HUES48 (cell line): ENCODE results near the gene RECQL5.

Experiments used
- H3K27ac ChIP-seq: one replicate; pipeline ENCODE4 v1.7.0; 2013; ENCODE audit warnings: low read depth, low read length, inconsistent platforms
- H3K27me3 ChIP-seq: 2 replicates; pipeline ENCODE4 v1.6.1; 2013; ENCODE audit warnings: mild to moderate bottlenecking, low read length; ENCODE audit not compliant: control insufficient read depth, insufficient read depth
- H3K36me3 ChIP-seq: 2 replicates; pipeline ENCODE4 v1.6.1; 2013; ENCODE audit warnings: low read length; ENCODE audit not compliant: control insufficient read depth, insufficient read depth
- H3K4me1 ChIP-seq: 2 replicates; pipeline ENCODE4 v1.6.1; 2013; ENCODE audit warnings: mild to moderate bottlenecking, low read length; ENCODE audit not compliant: control insufficient read depth, insufficient read depth
- H3K4me3 ChIP-seq: 2 replicates; pipeline ENCODE4 v1.5.1; 2013; ENCODE audit warnings: mild to moderate bottlenecking, low read depth, low read length
- H3K9ac ChIP-seq: 2 replicates; pipeline ENCODE4 v1.6.1; 2013; ENCODE audit warnings: mild to moderate bottlenecking, low read depth, low read length, moderate library complexity
- H3K9me3 ChIP-seq: 2 replicates; pipeline ENCODE4 v1.6.1; 2013; ENCODE audit warnings: low read length; ENCODE audit not compliant: control insufficient read depth, insufficient read depth

The RECQL5 gene

GRCh38 chr17:75666959-75667790 is at the start of gene RECQL5, which contains the start of gene SAP30BP:
Gene RECQL5, minus strand, starts transcription at chr17:75667154. Its CDS starts 597 bp downstream, at chr17:75666557.
Gene SAP30BP, plus strand, starts transcription at chr17:75667338. Its CDS starts 35 bp downstream, at chr17:75667373.
- H3K4me1 ChIP-seq: 0 out of 2 replicates have a peak, but pooled peaks cover 8% of the 10 kb centered on the region
- no peaks in the 10 kb centered on the region for H3K9me3 ChIP-seq
- H3K9ac ChIP-seq: peak within 1 kb of the TSS; percentile 88
- H3K27me3 ChIP-seq: no peaks in the 10 kb centered on the region
- H3K36me3 ChIP-seq: peaks cover 56% of the 10 kb centered on the region
- peak within 1 kb of the TSS; percentile 80 for H3K27ac ChIP-seq
- peak within 1 kb of the TSS; percentile 90 for H3K4me3 ChIP-seq

GRCh38 chr17:75712446-75712845 is 45.5 kb upstream of the RECQL5 start:
- H3K9me3 ChIP-seq: no peaks in the 10 kb centered on the region
- H3K27me3 ChIP-seq: no peaks in the 10 kb centered on the region
- no peak overlapping the region for H3K9ac ChIP-seq
- H3K27ac ChIP-seq: no peak overlapping the region
- no peaks in the 10 kb centered on the region for H3K4me1 ChIP-seq
- peaks cover 8% of the 10 kb centered on the region for H3K36me3 ChIP-seq
- H3K4me3 ChIP-seq: no peak overlapping the region

- Histone ChIP-seq H3K4me3 (no peak overlapping the region), H3K9ac (no peak overlapping the region), H3K36me3 (peaks cover 61% of the 10 kb centered on the region), H3K27ac (no peak overlapping the region), H3K27me3 (no peaks in the 10 kb centered on the region), H3K9me3 (no peaks in the 10 kb centered on the region), H3K4me1 (no peaks in the 10 kb centered on the region)
These were observed 40.2 kb upstream of the RECQL5 start for GRCh38 chr17:75707079-75707571.

DNA sequence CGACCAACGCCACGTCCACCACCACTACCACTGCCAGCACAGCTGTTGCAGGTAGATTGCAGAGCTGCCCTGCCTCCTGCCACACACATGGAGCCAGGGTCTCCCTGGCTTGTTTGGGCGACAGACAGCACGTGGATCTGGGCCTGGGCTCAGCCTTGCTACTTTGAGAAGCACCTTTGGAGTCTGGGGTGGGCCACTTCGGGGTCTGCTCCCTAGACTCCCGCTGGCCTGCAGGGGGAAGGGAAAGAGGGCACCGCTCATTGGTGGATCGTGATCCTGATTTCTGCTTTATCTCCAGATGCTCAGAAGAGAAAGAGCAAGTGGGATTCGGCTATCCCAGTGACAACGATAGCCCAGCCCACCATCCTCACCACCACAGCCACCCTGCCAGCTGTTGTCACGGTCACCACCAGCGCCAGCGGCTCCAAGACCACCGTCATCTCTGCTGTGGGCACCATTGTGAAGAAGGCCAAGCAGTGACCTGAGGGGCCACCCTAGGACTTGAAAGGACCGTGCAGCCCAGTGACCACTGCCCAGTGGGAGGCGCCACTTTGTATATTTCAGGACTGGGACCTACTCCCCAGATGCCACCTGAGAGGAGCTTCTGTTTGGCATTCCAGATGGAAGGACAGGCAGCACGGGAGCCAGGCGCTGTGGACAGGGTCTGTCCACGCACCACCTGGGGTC is 39.2 kb upstream of the RECQL5 start:
- no peak overlapping the region for H3K9ac ChIP-seq
- H3K27me3 ChIP-seq: no peaks in the 10 kb centered on the region
- H3K36me3 ChIP-seq: peaks cover 70% of the 10 kb centered on the region
- H3K27ac ChIP-seq: no peak overlapping the region
- H3K4me1 ChIP-seq: no peaks in the 10 kb centered on the region
- H3K9me3 ChIP-seq: no peaks in the 10 kb centered on the region
- no peak overlapping the region for H3K4me3 ChIP-seq

GRCh38 chr17:75704963-75705875 is 38.3 kb upstream of the RECQL5 start:
- Histone ChIP-seq H3K36me3 (peaks cover 80% of the 10 kb centered on the region), H3K9me3 (no peaks in the 10 kb centered on the region), H3K27ac (no peak overlapping the region), H3K27me3 (no peaks in the 10 kb centered on the region), H3K9ac (no peak overlapping the region), H3K4me1 (no peaks in the 10 kb centered on the region), H3K4me3 (no peak overlapping the region)

DNA sequence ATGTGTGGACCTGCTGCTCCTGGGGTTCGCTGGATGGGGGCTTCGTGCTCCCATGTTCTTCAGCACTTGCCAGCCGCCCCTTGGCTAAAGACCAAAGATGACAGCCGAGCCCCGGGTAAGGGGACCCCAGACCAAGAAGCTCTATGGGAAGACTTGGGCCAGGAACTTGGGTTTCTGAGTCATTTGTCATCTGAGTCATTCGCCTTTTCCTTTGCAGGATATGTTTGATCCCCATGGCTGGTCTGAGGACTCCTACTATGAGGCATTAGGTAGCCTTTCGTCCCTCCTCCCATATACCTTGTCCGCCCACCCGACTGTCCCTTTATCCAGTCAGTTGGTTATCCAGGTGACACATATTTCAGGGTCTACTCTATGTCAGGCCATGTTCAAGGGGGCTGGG is 36.6 kb upstream of the RECQL5 start:
- no peaks in the 10 kb centered on the region for H3K27me3 ChIP-seq
- no peaks in the 10 kb centered on the region for H3K4me1 ChIP-seq
- H3K27ac ChIP-seq: no peak overlapping the region
- H3K9me3 ChIP-seq: no peaks in the 10 kb centered on the region
- H3K4me3 ChIP-seq: no peak overlapping the region
- no peak overlapping the region for H3K9ac ChIP-seq
- peaks cover 88% of the 10 kb centered on the region for H3K36me3 ChIP-seq

GRCh38 chr17:75703191-75703590 is 36.2 kb upstream of the RECQL5 start:
- H3K4me3 ChIP-seq: no peak overlapping the region
- H3K4me1 ChIP-seq: no peaks in the 10 kb centered on the region
- H3K9me3 ChIP-seq: no peaks in the 10 kb centered on the region
- H3K36me3 ChIP-seq: peaks cover 88% of the 10 kb centered on the region
- no peak overlapping the region for H3K9ac ChIP-seq
- no peak overlapping the region for H3K27ac ChIP-seq
- H3K27me3 ChIP-seq: no peaks in the 10 kb centered on the region

DNA sequence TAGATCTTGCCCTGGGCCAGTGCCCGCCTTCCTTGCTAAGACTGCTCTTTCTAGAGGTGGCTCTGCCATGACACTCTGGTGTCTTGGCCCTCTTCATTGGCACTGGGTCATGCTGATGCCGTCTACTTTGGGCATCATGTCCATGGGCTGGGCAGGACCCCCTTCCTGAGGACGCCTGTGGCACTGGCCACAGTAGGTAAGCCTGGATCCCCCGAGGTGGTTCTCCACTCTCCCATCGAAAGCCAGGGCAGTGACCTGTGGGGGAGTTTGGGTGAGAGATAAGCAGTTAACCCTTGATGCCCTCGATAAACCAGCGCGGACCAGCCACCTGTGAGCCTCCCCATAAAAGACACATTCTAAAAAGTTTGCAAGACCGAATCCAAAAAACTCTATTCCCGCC is 34.3 kb upstream of the RECQL5 start:
- Histone ChIP-seq H3K4me1 (no peaks in the 10 kb centered on the region), H3K4me3 (no peak overlapping the region), H3K9me3 (no peaks in the 10 kb centered on the region), H3K9ac (no peak overlapping the region), H3K36me3 (peaks cover 85% of the 10 kb centered on the region), H3K27ac (no peak overlapping the region), H3K27me3 (no peaks in the 10 kb centered on the region)

GRCh38 chr17:75698659-75699058 is 31.7 kb upstream of the RECQL5 start:
- Histone ChIP-seq H3K27me3 (no peaks in the 10 kb centered on the region), H3K36me3 (peaks cover 80% of the 10 kb centered on the region)

GRCh38 chr17:75697651-75698291 is 30.8 kb upstream of the RECQL5 start:
- Histone ChIP-seq H3K36me3 (peaks cover 72% of the 10 kb centered on the region), H3K9me3 (no peaks in the 10 kb centered on the region), H3K27me3 (no peaks in the 10 kb centered on the region), H3K9ac (no peak overlapping the region), H3K4me1 (peaks cover 18% of the 10 kb centered on the region), H3K27ac (no peak overlapping the region), H3K4me3 (no peak overlapping the region)

More at GRCh38 chr17:75698659-75699058, 31.7 kb upstream of the RECQL5 start:
- Histone ChIP-seq H3K4me3 (no peak overlapping the region), H3K4me1 (peaks cover 11% of the 10 kb centered on the region; the same call in 1 of the 2 replicates), H3K27ac (no peak overlapping the region), H3K9ac (no peak overlapping the region), H3K9me3 (no peaks in the 10 kb centered on the region)
